PC-3 (cell line): ENCODE results near the gene PIGZ. TPM values are rescaled to one million over a fixed set of nuclear protein-coding genes. Genes with fewer than 3 reads are reported as not detected.
A peak's percentile ranks its signal among the peaks of the same experiment; 100 is the strongest.

Experiments used
- ATAC-seq: fragments of 200-7000 bp; cut with Tn5 transposase; 2 replicates; pipeline ENCODE4 v1.9.1; 2020; ENCODE audit warnings: mild to moderate bottlenecking, moderate library complexity
- BruUV-seq: library from RNA; stranded (reverse); fragments of 400-500 nt; replicated peaks from 2 replicates; lab custom pipeline; 2021; lab: Mats Ljungman, UMichigan
- CTCF ChIA-PET: fragments of 300-600 bp; sonication (Branson Sonifier 250); formaldehyde crosslinking; loops from one replicate; lab custom pipeline; 2022; ENCODE audit warnings: antibody characterized with exemption; lab: Charles Lee
- POLR2A ChIA-PET: fragments of 300-600 bp; sonication (Branson Sonifier 250); formaldehyde crosslinking; loops from one replicate; lab custom pipeline; 2022; ENCODE audit warnings: antibody characterized with exemption; ENCODE audit not compliant: unreplicated experiment; lab: Charles Lee
- DNase-seq: peaks from one replicate; pipeline ENCODE4 v3.0.0-alpha.2; 2015
- H2AFZ ChIP-seq: fragments of 300-600 bp; sonication (generic); 2 replicates; pipeline ENCODE4 v1.6.0; 2016; ENCODE audit warnings: antibody characterized with exemption, low read length
- H3F3A ChIP-seq: fragments of 300-600 bp; sonication (generic); one replicate; pipeline ENCODE4 v1.6.0; 2017; ENCODE audit warnings: antibody characterized with exemption, low read length, control low read depth, mild to moderate bottlenecking; ENCODE audit not compliant: unreplicated experiment
- H3K27ac ChIP-seq: fragments of 300-600 bp; sonication (generic); 2 replicates; pipeline ENCODE4 v1.5.1; 2016; ENCODE audit warnings: mild to moderate bottlenecking, low read length
- H3K27me3 ChIP-seq: fragments of 300-600 bp; sonication (generic); 2 replicates; pipeline ENCODE4 v1.6.1; 2016; ENCODE audit warnings: low read length, mixed read lengths
- H3K36me3 ChIP-seq: fragments of 300-600 bp; sonication (generic); 2 replicates; pipeline ENCODE4 v1.6.1; 2016; ENCODE audit warnings: low read depth, mixed run types, low read length, mixed read lengths
- H3K4me1 ChIP-seq: fragments of 300-600 bp; sonication (generic); 2 replicates; pipeline ENCODE4 v1.5.1; 2016; ENCODE audit warnings: low read length; ENCODE audit not compliant: insufficient read depth
- H3K4me2 ChIP-seq: fragments of 300-600 bp; sonication (generic); 2 replicates; pipeline ENCODE4 v1.6.0; 2016; ENCODE audit warnings: low read length
- H3K4me3 ChIP-seq: fragments of 300-600 bp; sonication (generic); 2 replicates; pipeline ENCODE4 v1.5.1; 2016; ENCODE audit warnings: mild to moderate bottlenecking, low read length, mixed read lengths
- H3K79me2 ChIP-seq: fragments of 300-600 bp; sonication (generic); 2 replicates; pipeline ENCODE4 v1.6.1; 2017; ENCODE audit warnings: low read length, mixed read lengths
- H3K9ac ChIP-seq: fragments of 300-600 bp; sonication (generic); 2 replicates; pipeline ENCODE4 v1.6.0; 2016; ENCODE audit warnings: mild to moderate bottlenecking, low read length
- H3K9me2 ChIP-seq: fragments of 300-600 bp; sonication (generic); replicated peaks from 2 replicates; pipeline ENCODE4 v1.6.1; 2016; ENCODE audit warnings: mixed run types, low read length, mixed read lengths
- H3K9me3 ChIP-seq: fragments of 300-600 bp; sonication (generic); 2 replicates; pipeline ENCODE4 v1.6.1; 2016; ENCODE audit warnings: low read length, mixed read lengths
- H4K20me1 ChIP-seq: fragments of 300-600 bp; sonication (generic); 2 replicates; pipeline ENCODE4 v1.6.1; 2016; ENCODE audit warnings: low read length, mixed read lengths
- CTCF ChIP-seq: fragments of 300-600 bp; sonication (generic); conservative IDR thresholded peaks from 2 replicates; pipeline ENCODE4 v1.5.1; 2017; ENCODE audit warnings: antibody characterized with exemption, low read depth, mild to moderate bottlenecking, low read length
- EZH2 ChIP-seq: fragments of 300-600 bp; sonication (generic); IDR thresholded peaks from one replicate; pipeline ENCODE4 v1.6.1; 2017; ENCODE audit warnings: antibody characterized with exemption, mild to moderate bottlenecking, low read length; ENCODE audit not compliant: unreplicated experiment
- EZH2phosphoT487 ChIP-seq: fragments of 300-600 bp; sonication (generic); IDR thresholded peaks from 2 replicates; pipeline ENCODE4 v1.6.1; 2018; ENCODE audit warnings: mild to moderate bottlenecking, antibody characterized with exemption, low read length, borderline replicate concordance
- intact Hi-C: fragments of 100-400 bp; cut with micrococcal nuclease; formaldehyde crosslinking; loops from 2 replicates; pipeline ENCODE4 v1.9.0; 2023
- total RNA-seq: library from RNA; depleted of rRNA; stranded (reverse); fragments of >200 nt; gene quantifications from 2 replicates; pipeline ENCODE4 v1.2.3, GENCODE V29; 2014

PIGZ gene
- total RNA-seq, 1 experiment from 2014 or later: 1.6 TPM

GRCh38 chr3:197002701-197003454, 34.2 kb upstream of the PIGZ start:
- peaks cover 5% of the 10 kb centered on the region for H3K79me2 ChIP-seq
- no peaks in the 10 kb centered on the region for H4K20me1 ChIP-seq
- no peaks in the 10 kb centered on the region for H3K9me2 ChIP-seq
- peak; percentile 88 for DNase-seq
- BruUV-seq: no TSS peak
- H3K9me3 ChIP-seq: no peaks in the 10 kb centered on the region
- ChIA-PET POLR2A (interaction anchor here (0.6 to 1.0 kb wide), 3 partner anchors 27 to 474 kb away, joined by 5 to 9 read pairs (median 6); partner anchors contain the start of gene MELTF), CTCF (interaction anchor here (0.6 to 1.1 kb wide), 6 partner anchors 13 to 165 kb away, joined by 6 to 9 read pairs (median 6); partner anchors contain the start of gene MELTF)
- H3K36me3 ChIP-seq: no peaks in the 10 kb centered on the region
- H2AFZ ChIP-seq: peak overlapping the region; percentile 80
- TF ChIP-seq EZH2 (no peak), EZH2phosphoT487 (no peak), CTCF (peak; percentile 56)
- peaks cover 12% of the 10 kb centered on the region for H3K4me1 ChIP-seq
- intact Hi-C loops: loop anchor here (1.0 kb wide), 2 partner anchors 24 to 184 kb away; no protein-coding TSS in a partner anchor
- ATAC-seq: peak; percentile 78
- no peaks in the 10 kb centered on the region for H3F3A ChIP-seq
- no peaks in the 10 kb centered on the region for H3K27me3 ChIP-seq
- H3K27ac ChIP-seq: no peak overlapping the region
- peak overlapping the region; percentile 88 for H3K4me2 ChIP-seq
- peak overlapping the region; percentile 88 for H3K9ac ChIP-seq
- peak overlapping the region; percentile 83 for H3K4me3 ChIP-seq

DNA sequence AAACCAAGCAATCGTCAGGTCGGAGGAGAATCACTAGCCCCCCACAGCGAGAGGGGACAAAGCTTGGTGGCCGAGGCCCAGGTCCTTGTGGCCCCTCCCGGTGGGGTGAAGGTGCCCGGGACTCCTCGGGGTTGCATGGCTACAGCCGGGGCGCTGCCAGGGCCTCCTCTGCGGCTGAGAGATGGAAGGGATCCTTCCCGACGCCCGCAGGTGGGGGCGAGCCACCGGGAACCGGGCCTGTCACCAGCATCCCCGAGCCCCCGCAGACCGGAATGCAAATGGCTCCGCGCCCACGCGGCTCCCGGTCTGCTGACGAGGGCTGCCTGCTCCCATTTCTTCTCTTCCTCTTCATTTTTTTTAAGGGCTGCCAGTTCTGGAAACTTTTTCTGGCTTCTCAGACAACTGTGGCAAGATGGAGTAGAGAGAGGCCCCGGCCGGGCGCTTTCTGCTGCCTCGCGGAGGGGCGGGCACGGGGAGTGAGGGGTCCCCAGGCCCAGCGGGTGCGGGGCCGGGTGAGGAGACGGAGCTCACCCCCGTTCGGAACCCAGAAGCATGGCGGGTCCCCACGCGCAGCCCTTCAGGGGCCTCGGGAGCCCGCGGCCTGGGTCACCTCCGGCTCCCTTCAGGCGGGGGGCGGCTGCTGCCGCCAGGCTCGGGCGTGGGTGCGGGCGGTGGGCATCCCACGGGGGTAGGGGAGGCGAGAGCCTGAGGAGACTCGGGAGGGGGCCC, 33.5 kb upstream of the PIGZ start:
- Histone ChIP-seq H3K9me3 (no peaks in the 10 kb centered on the region), H3K9ac (peak overlapping the region; percentile 88), H3K9me2 (no peaks in the 10 kb centered on the region), H3K4me3 (peak overlapping the region; percentile 66), H3K27ac (no peak overlapping the region), H2AFZ (peak overlapping the region; percentile 80), H3K79me2 (peaks cover 5% of the 10 kb centered on the region), H3K36me3 (no peaks in the 10 kb centered on the region), H4K20me1 (no peaks in the 10 kb centered on the region), H3F3A (no peaks in the 10 kb centered on the region), H3K27me3 (no peaks in the 10 kb centered on the region), H3K4me2 (peak overlapping the region; percentile 88), H3K4me1 (peaks cover 12% of the 10 kb centered on the region)
- ChIA-PET CTCF (no interaction called here), POLR2A (no interaction called here)
- BruUV-seq: TSS peak; percentile 33
- ATAC-seq: peak; percentile 3
- intact Hi-C loops: no loop called here
- TF ChIP-seq CTCF: no peak
- DNase-seq: no peak
